ENCODE measurements around the gene CCDC74B. TPM values are rescaled to one million over a fixed set of nuclear protein-coding genes. Genes with fewer than 3 reads are reported as not detected.
"Not testable (repeated sequence)": the region's sequence is repeated elsewhere in the genome, so short reads cannot be mapped to it uniquely, and the experiment has no call there.

Gene CCDC74B
- total RNA-seq, 1 donor from 2014 or later, result 1.7 TPM

DNA sequence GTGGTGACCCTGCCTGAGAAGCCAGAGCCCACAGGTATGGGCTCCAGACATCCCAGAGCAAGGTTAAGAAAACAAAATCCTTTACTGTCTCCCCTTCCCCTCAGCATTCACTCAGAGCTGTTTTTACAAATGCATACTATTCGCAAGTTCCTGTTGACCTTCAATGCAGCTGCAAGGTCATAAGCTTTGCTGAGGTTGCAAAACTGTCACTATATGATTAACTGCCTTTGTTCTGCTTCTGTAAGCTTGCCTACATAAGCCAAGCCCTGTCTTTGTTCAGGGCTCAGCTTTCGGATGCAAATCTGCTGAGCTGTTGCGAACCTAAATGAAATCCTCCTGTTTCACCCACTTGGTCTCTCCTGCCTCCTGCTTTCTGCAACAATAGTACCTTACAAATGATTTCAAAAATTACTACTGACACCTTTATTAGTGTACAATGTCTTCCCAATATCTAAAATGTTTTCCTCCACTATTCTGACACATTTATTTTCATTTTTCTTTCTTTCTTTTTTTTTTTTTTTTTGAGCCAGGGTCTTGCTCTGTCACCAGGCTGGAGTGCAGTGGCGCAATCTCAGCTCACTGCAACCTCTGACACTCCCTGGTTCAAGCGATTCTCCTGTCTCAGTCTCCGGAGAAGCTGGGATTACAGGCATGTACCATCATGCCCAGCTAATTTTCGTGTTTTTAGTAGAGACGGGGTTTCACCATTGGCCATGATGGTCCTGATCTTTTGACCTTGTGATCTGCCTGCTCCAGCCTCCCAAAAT lies 42.1 kb downstream of the CCDC74B start:
- DNase-seq (ENCODE audit: low spot score), result not testable (repeated sequence)

Other genes starting within 250 kb of the CCDC74B start
- 1.9 TPM for gene RAB6C, start 165.4 kb downstream of the CCDC74B start, total RNA-seq (ENCODE audit: insufficient read depth, low replicate concordance)
- gene POTEF, start 15.9 kb downstream of the CCDC74B start, total RNA-seq (ENCODE audit: insufficient read depth, low replicate concordance), result 0.48 TPM
- gene SMPD4, start 36.5 kb upstream of the CCDC74B start, total RNA-seq (ENCODE audit: insufficient read depth, low replicate concordance), result 28.6 TPM
- gene MZT2B, start 37.1 kb upstream of the CCDC74B start, total RNA-seq (ENCODE audit: insufficient read depth, low replicate concordance), result 172 TPM
- gene TUBA3E, start 53.3 kb upstream of the CCDC74B start, total RNA-seq (ENCODE audit: insufficient read depth, low replicate concordance), result not detected
- gene IMP4, start 197.8 kb upstream of the CCDC74B start, total RNA-seq (ENCODE audit: insufficient read depth, low replicate concordance), result 38.8 TPM
- gene PTPN18, start 210.9 kb upstream of the CCDC74B start, total RNA-seq (ENCODE audit: insufficient read depth, low replicate concordance), result 22.9 TPM